ENCODE results near the gene C5.

DNA sequence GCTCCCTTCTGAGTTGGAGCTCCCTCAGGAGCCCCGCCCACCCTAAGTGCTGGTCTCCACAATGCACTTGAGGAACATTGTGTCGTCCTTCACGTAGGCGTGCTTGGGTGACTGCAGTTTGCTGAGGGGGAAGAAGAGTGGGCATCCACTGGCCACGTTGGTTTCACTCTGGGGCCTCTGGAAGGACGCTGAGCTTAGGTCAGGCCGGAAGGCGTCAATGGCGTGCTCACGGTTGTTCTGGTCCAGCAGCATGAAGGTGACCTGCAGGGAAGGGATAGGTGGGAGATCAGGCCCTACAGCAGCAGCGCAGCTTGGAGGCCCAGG, 145.1 kb downstream of the C5 start:
- no peak for TF ChIP-seq CTCF (IDR thresholded peaks at IDR 0.05)
- TF ChIP-seq POLR2AphosphoS5 (IDR thresholded peaks at IDR 0.05), result no peak

Data from transverse colon (tissue), 4 donors.